Loucy (cell line): ENCODE results near the gene ASB1.

Experiments used
- EZH2phosphoT487 ChIP-seq: fragments of 200-600 bp; IDR thresholded peaks from 2 replicates; pipeline ENCODE4 v1.6.1; 2018; ENCODE audit warnings: antibody characterized with exemption, mild to moderate bottlenecking, moderate library complexity, borderline replicate concordance
- TF ChIP-seq, protein P1 (sequence below): fragments of 200-600 bp; sonication (generic); conservative IDR thresholded peaks from 2 replicates; pipeline ENCODE4 v1.5.1; 2014; ENCODE audit warnings: mild to moderate bottlenecking, antibody characterized with exemption, low read length

DNA sequence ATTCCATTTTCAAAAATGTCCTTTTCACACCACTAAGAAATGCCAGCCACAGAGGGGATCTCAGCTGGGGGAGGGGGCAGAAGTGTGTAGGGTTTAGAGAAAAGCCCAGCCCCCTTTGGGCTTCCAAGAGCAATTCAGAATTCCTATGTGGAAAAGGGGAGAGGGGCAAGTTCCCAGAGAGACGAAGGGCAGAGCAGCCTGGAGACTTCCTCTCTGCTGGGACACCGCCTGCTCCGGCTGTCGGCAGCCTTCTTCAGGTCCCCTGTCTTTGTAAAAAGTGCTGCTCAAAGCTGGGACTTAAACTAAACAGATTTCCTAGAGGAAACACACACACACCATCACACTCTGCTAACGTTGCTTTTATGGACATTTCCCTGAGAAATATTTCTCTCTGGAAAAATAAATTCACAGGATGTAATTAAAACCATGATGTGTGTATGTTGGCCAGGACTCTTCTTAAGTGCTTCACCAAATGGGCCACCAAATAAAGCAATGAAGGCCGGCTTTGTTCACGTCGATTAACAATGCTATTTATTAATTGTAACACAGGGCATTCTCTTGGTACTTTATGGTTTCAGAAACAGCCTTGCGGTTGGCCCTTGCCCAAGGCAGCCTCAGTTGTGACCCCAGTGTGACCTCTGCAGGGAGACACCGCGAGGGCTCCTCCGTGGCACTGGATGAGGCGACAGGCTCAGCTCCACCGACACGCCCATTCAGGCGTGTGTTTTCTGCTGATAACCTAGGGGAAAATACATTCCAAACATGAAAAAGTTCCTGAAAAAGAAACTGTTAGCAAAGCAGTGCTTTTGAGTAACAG is 5.6 kb upstream of the ASB1 start:
- TF ChIP-seq, protein P1, sequence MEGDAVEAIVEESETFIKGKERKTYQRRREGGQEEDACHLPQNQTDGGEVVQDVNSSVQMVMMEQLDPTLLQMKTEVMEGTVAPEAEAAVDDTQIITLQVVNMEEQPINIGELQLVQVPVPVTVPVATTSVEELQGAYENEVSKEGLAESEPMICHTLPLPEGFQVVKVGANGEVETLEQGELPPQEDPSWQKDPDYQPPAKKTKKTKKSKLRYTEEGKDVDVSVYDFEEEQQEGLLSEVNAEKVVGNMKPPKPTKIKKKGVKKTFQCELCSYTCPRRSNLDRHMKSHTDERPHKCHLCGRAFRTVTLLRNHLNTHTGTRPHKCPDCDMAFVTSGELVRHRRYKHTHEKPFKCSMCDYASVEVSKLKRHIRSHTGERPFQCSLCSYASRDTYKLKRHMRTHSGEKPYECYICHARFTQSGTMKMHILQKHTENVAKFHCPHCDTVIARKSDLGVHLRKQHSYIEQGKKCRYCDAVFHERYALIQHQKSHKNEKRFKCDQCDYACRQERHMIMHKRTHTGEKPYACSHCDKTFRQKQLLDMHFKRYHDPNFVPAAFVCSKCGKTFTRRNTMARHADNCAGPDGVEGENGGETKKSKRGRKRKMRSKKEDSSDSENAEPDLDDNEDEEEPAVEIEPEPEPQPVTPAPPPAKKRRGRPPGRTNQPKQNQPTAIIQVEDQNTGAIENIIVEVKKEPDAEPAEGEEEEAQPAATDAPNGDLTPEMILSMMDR = no peak
- TF ChIP-seq EZH2phosphoT487 = no peak
